HEK293 (cell line): ENCODE measurements around the gene MYRFL.

ENCODE experiments used
- CTCF ChIA-PET: fragments of 350-600 bp; formaldehyde crosslinking; extraction: SDS; loops from one replicate; lab custom pipeline; 2021; ENCODE audit warnings: antibody characterized with exemption; lab: Yijun Ruan, JAX
- POLR2A ChIA-PET: fragments of 300-600 bp; formaldehyde crosslinking; extraction: SDS; loops from one replicate; lab custom pipeline; 2020; ENCODE audit warnings: antibody characterized with exemption, inconsistent platforms; lab: Yijun Ruan, JAX
- H3K27ac ChIP-seq: fragments of 200-500 bp; sonication (Bioruptor generic); 2 replicates; pipeline ENCODE4 v1.5.1; 2014; ENCODE audit warnings: low read depth, low read length, control low read depth, inconsistent platforms; ENCODE audit errors: extremely low read depth
- H3K36me3 ChIP-seq, 2 experiments: fragments of 200-500 bp in 1 of 2; sonication (Bioruptor generic) in 1 of 2; 1 replicate in 1 of 2; 2 replicates in 1 of 2; pipeline ENCODE4 v1.5.1; 2014 to 2017; ENCODE audit warnings: inconsistent platforms in 2 of 2, low read length in 2 of 2; ENCODE audit not compliant: control insufficient read depth in 2 of 2, insufficient read depth in 1 of 2
- H3K4me1 ChIP-seq: fragments of 200-500 bp; sonication (Bioruptor generic); 2 replicates; pipeline ENCODE4 v1.5.1; 2014; ENCODE audit warnings: mild to moderate bottlenecking, low read length, inconsistent platforms; ENCODE audit not compliant: control insufficient read depth, insufficient read depth
- H3K4me3 ChIP-seq: 2 replicates; pipeline ENCODE4 v1.5.1; 2011; ENCODE audit warnings: low read depth, mild to moderate bottlenecking, control low read depth, low read length, moderate library complexity
- H3K9me3 ChIP-seq: fragments of 200-500 bp; sonication (Bioruptor generic); 2 replicates; pipeline ENCODE4 v1.5.1; 2014; ENCODE audit warnings: low read depth, low read length, inconsistent platforms; ENCODE audit not compliant: control insufficient read depth, insufficient read depth
- GLI4 ChIP-seq: fragments of 450-650 bp; formaldehyde crosslinking; IDR thresholded peaks from 2 replicates; pipeline ENCODE4 v1.5.1; 2016; ENCODE audit warnings: missing biosample characterization, missing genetic modification characterization
- KLF7 ChIP-seq: fragments of 450-650 bp; formaldehyde crosslinking; IDR thresholded peaks from 2 replicates; pipeline ENCODE4 v1.5.1; 2016; ENCODE audit warnings: missing biosample characterization, missing genetic modification characterization, borderline replicate concordance
- KLF8 ChIP-seq: fragments of 450-650 bp; formaldehyde crosslinking; IDR thresholded peaks from 2 replicates; pipeline ENCODE4 v1.5.1; 2016; ENCODE audit warnings: missing biosample characterization, missing genetic modification characterization
- SP7 ChIP-seq: fragments of 450-650 bp; formaldehyde crosslinking; IDR thresholded peaks from 2 replicates; pipeline ENCODE4 v1.5.1; 2016; ENCODE audit warnings: missing biosample characterization, missing genetic modification characterization
- TRIM28 ChIP-seq: IDR thresholded peaks from 2 replicates; pipeline ENCODE4 v1.6.1; 2011; ENCODE audit warnings: low read length, control low read depth, borderline replicate concordance
- ZFP69B ChIP-seq: fragments of 450-650 bp; formaldehyde crosslinking; IDR thresholded peaks from 2 replicates; pipeline ENCODE4 v1.5.1; 2016; ENCODE audit warnings: missing biosample characterization, missing genetic modification characterization
- ZNF140 ChIP-seq: fragments of 450-650 bp; formaldehyde crosslinking; IDR thresholded peaks from 2 replicates; pipeline ENCODE4 v1.5.1; 2016; ENCODE audit warnings: missing biosample characterization, missing genetic modification characterization
- ZNF148 ChIP-seq: fragments of 450-650 bp; formaldehyde crosslinking; IDR thresholded peaks from 2 replicates; pipeline ENCODE4 v1.5.0; 2017; ENCODE audit warnings: missing biosample characterization, missing genetic modification characterization, borderline replicate concordance
- ZNF157 ChIP-seq: fragments of 450-650 bp; formaldehyde crosslinking; IDR thresholded peaks from 2 replicates; pipeline ENCODE4 v1.5.1; 2016; ENCODE audit warnings: missing biosample characterization, missing genetic modification characterization
- ZNF19 ChIP-seq: fragments of 450-650 bp; formaldehyde crosslinking; IDR thresholded peaks from 2 replicates; pipeline ENCODE4; 2016; ENCODE audit warnings: missing biosample characterization, missing genetic modification characterization, low read depth
- ZNF24 ChIP-seq: fragments of 450-650 bp; formaldehyde crosslinking; IDR thresholded peaks from 2 replicates; pipeline ENCODE4 v1.5.1; 2016; ENCODE audit warnings: missing biosample characterization, missing genetic modification characterization
- ZNF280D ChIP-seq: fragments of 450-650 bp; formaldehyde crosslinking; IDR thresholded peaks from 2 replicates; pipeline ENCODE4 v1.5.1; 2016; ENCODE audit warnings: missing biosample characterization, missing genetic modification characterization
- ZNF366 ChIP-seq: fragments of 450-650 bp; formaldehyde crosslinking; conservative IDR thresholded peaks from 2 replicates; pipeline ENCODE4 v1.5.1; 2016; ENCODE audit warnings: missing biosample characterization, missing genetic modification characterization
- ZNF37A ChIP-seq: fragments of 450-650 bp; IDR thresholded peaks from 2 replicates; pipeline ENCODE4 v1.5.1; 2018; ENCODE audit warnings: missing biosample characterization, missing genetic modification characterization
- ZNF558 ChIP-seq: fragments of 450-650 bp; formaldehyde crosslinking; IDR thresholded peaks from 2 replicates; pipeline ENCODE4 v1.5.1; 2016; ENCODE audit warnings: missing biosample characterization, missing genetic modification characterization
- ZNF600 ChIP-seq: fragments of 450-650 bp; formaldehyde crosslinking; IDR thresholded peaks from 2 replicates; pipeline ENCODE4 v1.5.1; 2016; ENCODE audit warnings: missing biosample characterization, missing genetic modification characterization
- ZNF660 ChIP-seq: fragments of 450-650 bp; IDR thresholded peaks from 2 replicates; pipeline ENCODE4 v1.5.1; 2018; ENCODE audit warnings: missing biosample characterization, mild to moderate bottlenecking, missing genetic modification characterization
- ZNF664 ChIP-seq: fragments of 450-650 bp; formaldehyde crosslinking; IDR thresholded peaks from 2 replicates; pipeline ENCODE4 v1.5.1; 2016; ENCODE audit warnings: missing biosample characterization, missing genetic modification characterization
- ZNF670 ChIP-seq: fragments of 450-650 bp; formaldehyde crosslinking; IDR thresholded peaks from 2 replicates; pipeline ENCODE4 v1.5.1; 2016; ENCODE audit warnings: missing biosample characterization, missing genetic modification characterization, low read depth
- ZNF777 ChIP-seq: fragments of 450-650 bp; formaldehyde crosslinking; IDR thresholded peaks from 2 replicates; pipeline ENCODE4 v1.5.1; 2017; ENCODE audit warnings: missing biosample characterization, missing genetic modification characterization, borderline replicate concordance
- ZSCAN16 ChIP-seq: fragments of 450-650 bp; formaldehyde crosslinking; IDR thresholded peaks from 2 replicates; pipeline ENCODE4 v1.5.1; 2016; ENCODE audit warnings: missing biosample characterization, missing genetic modification characterization
- ZSCAN4 ChIP-seq: fragments of 450-650 bp; formaldehyde crosslinking; IDR thresholded peaks from 2 replicates; pipeline ENCODE4 v1.5.1; 2017; ENCODE audit warnings: missing biosample characterization, missing genetic modification characterization
- TF ChIP-seq, protein P1 (sequence below): fragments of 450-650 bp; formaldehyde crosslinking; IDR thresholded peaks from 2 replicates; pipeline ENCODE4 v1.5.1; 2016; ENCODE audit warnings: missing biosample characterization, missing genetic modification characterization, borderline replicate concordance
- TF ChIP-seq, protein P2 (sequence below): fragments of 450-650 bp; formaldehyde crosslinking; IDR thresholded peaks from 2 replicates; pipeline ENCODE4 v1.5.1; 2016; ENCODE audit warnings: missing biosample characterization, missing genetic modification characterization

The MYRFL gene

DNA sequence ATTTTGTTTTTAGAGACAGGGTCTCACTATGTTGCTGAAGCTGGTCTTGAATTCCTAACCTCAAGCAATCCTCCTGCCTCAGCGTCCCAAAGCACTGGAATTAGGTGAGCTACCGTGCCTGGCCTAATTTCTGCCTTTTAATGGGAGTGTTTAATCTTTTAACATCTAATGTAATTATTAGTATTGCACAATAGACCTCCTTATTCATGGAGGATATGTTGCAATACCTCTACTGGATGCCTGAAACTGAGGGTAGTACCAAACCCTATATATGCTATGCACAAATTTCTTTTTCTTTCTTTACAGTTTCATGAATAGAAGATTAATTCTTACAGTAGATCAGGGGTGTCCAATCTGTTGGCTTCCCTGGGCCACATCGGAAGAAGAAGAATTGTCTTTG, 47.8 kb downstream of the MYRFL start (continued):
- TF ChIP-seq, protein P1, sequence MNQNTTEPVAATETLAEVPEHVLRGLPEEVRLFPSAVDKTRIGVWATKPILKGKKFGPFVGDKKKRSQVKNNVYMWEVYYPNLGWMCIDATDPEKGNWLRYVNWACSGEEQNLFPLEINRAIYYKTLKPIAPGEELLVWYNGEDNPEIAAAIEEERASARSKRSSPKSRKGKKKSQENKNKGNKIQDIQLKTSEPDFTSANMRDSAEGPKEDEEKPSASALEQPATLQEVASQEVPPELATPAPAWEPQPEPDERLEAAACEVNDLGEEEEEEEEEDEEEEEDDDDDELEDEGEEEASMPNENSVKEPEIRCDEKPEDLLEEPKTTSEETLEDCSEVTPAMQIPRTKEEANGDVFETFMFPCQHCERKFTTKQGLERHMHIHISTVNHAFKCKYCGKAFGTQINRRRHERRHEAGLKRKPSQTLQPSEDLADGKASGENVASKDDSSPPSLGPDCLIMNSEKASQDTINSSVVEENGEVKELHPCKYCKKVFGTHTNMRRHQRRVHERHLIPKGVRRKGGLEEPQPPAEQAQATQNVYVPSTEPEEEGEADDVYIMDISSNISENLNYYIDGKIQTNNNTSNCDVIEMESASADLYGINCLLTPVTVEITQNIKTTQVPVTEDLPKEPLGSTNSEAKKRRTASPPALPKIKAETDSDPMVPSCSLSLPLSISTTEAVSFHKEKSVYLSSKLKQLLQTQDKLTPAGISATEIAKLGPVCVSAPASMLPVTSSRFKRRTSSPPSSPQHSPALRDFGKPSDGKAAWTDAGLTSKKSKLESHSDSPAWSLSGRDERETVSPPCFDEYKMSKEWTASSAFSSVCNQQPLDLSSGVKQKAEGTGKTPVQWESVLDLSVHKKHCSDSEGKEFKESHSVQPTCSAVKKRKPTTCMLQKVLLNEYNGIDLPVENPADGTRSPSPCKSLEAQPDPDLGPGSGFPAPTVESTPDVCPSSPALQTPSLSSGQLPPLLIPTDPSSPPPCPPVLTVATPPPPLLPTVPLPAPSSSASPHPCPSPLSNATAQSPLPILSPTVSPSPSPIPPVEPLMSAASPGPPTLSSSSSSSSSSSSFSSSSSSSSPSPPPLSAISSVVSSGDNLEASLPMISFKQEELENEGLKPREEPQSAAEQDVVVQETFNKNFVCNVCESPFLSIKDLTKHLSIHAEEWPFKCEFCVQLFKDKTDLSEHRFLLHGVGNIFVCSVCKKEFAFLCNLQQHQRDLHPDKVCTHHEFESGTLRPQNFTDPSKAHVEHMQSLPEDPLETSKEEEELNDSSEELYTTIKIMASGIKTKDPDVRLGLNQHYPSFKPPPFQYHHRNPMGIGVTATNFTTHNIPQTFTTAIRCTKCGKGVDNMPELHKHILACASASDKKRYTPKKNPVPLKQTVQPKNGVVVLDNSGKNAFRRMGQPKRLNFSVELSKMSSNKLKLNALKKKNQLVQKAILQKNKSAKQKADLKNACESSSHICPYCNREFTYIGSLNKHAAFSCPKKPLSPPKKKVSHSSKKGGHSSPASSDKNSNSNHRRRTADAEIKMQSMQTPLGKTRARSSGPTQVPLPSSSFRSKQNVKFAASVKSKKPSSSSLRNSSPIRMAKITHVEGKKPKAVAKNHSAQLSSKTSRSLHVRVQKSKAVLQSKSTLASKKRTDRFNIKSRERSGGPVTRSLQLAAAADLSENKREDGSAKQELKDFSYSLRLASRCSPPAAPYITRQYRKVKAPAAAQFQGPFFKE = no peak
- TF ChIP-seq ZNF670 (no peak), ZFP69B (no peak), GLI4 (tag by site-specific recombination) (no peak), ZNF660 (tag by site-specific recombination) (no peak), ZNF600 (tag by site-specific recombination) (no peak)

- ChIA-PET POLR2A (no interaction called here), CTCF (no interaction called here)
- H3K4me3 ChIP-seq = no peak overlapping the region
- H3K4me1 ChIP-seq = no peaks in the 10 kb centered on the region
- no peak for TF ChIP-seq ZNF366 (tag by site-specific recombination)
- no peak for TF ChIP-seq ZNF558 (tag by site-specific recombination)
- no peak for TF ChIP-seq ZNF148 (tag by site-specific recombination)
- no peak for TF ChIP-seq ZNF280D (tag by site-specific recombination)
- no peak for TF ChIP-seq ZNF664 (tag by site-specific recombination)
- no peak for TF ChIP-seq ZNF37A (tag by site-specific recombination)
- TF ChIP-seq ZSCAN16 = no peak
- no peak for TF ChIP-seq KLF7
- TF ChIP-seq ZNF19 (tag by site-specific recombination) = no peak
- TF ChIP-seq ZNF24 = no peak
- no peak for TF ChIP-seq ZNF157 (tag by site-specific recombination)
- TF ChIP-seq ZNF140 (tag by site-specific recombination) = no peak
- no peak for TF ChIP-seq TRIM28
- no peak for TF ChIP-seq ZNF777 (tag by site-specific recombination)
- TF ChIP-seq, protein P2, sequence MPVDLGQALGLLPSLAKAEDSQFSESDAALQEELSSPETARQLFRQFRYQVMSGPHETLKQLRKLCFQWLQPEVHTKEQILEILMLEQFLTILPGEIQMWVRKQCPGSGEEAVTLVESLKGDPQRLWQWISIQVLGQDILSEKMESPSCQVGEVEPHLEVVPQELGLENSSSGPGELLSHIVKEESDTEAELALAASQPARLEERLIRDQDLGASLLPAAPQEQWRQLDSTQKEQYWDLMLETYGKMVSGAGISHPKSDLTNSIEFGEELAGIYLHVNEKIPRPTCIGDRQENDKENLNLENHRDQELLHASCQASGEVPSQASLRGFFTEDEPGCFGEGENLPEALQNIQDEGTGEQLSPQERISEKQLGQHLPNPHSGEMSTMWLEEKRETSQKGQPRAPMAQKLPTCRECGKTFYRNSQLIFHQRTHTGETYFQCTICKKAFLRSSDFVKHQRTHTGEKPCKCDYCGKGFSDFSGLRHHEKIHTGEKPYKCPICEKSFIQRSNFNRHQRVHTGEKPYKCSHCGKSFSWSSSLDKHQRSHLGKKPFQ = no peak
- no peak for TF ChIP-seq ZFP69B
- TF ChIP-seq ZSCAN4 (tag by site-specific recombination) = no peak
- no peak for TF ChIP-seq SP7 (tag by site-specific recombination)
- no peak for TF ChIP-seq KLF8 (tag by site-specific recombination)
- no peak overlapping the region for H3K27ac ChIP-seq
- no peaks in the 10 kb centered on the region for H3K36me3 ChIP-seq
- H3K9me3 ChIP-seq = no peaks in the 10 kb centered on the region
Measured at GRCh38 chr12:69873429-69873828, 48.4 kb downstream of the MYRFL start.
